T-cell (primary cell): Measurements from ENCODE around the gene HLA-DOB. TPM values are rescaled to one million over a fixed set of nuclear protein-coding genes. Genes with fewer than 3 reads are reported as not detected.

Experiments used
- ATAC-seq, 4 experiments: fragments of 200-7000 bp in 3 of 4; fragments of 150-1000 bp in 1 of 4; cut with Tn5 transposase; replicated peaks in 1 of 4; 1 replicate in 3 of 4; 2 replicates in 1 of 4; pipeline ENCODE4 v1.10.0; 2021; ENCODE audit warnings: moderate library complexity in 3 of 4, mild to moderate bottlenecking in 2 of 4, moderate number of reproducible peaks in 1 of 4
- CTCF ChIA-PET, 2 donors: fragments of 300-600 bp; sonication (Branson Sonifier 250); formaldehyde crosslinking; loops; one replicate each; lab custom pipeline; 2022; ENCODE audit warnings: antibody characterized with exemption in 2 of 2; lab: Charles Lee
- POLR2A ChIA-PET, 2 donors: fragments of 300-600 bp; sonication (Branson Sonifier 250); formaldehyde crosslinking; loops; one replicate each; lab custom pipeline; 2022; ENCODE audit warnings: antibody characterized with exemption in 2 of 2; lab: Charles Lee
- DNase-seq, 35 experiments: peaks; one replicate each; pipeline versions ENCODE4 v3.0.0 to v3.0.0-alpha.2; 2013 to 2023
- H3K27ac ChIP-seq: one replicate; pipeline ENCODE4 v1.5.1; 2013; ENCODE audit warnings: low read length
- H3K27me3 ChIP-seq, 2 experiments: replicated peaks in 1 of 2; 1 replicate in 1 of 2; 2 replicates in 1 of 2; pipeline versions ENCODE4 v1.6.1 to v1.7.0; 2013; ENCODE audit warnings: low read length in 1 of 2, mixed read lengths in 1 of 2; ENCODE audit not compliant: control insufficient read depth in 2 of 2, insufficient read depth in 2 of 2; ENCODE audit errors: extremely low read depth in 1 of 2
- H3K36me3 ChIP-seq, 2 donors: 1 replicate in 1 of 2; 2 replicates in 1 of 2; pipeline versions ENCODE4 v1.6.1 to v1.7.0; 2013; ENCODE audit warnings: low read length in 1 of 2; ENCODE audit not compliant: control insufficient read depth in 2 of 2, insufficient read depth in 1 of 2; ENCODE audit errors: extremely low read depth in 1 of 2
- H3K4me1 ChIP-seq, 2 experiments: 1 replicate in 1 of 2; 2 replicates in 1 of 2; pipeline versions ENCODE4 v1.6.1 to v1.7.0; 2013; ENCODE audit warnings: low read length in 2 of 2, mixed read lengths in 1 of 2; ENCODE audit not compliant: insufficient read depth in 2 of 2, control insufficient read depth in 1 of 2; ENCODE audit errors: extremely low read depth in 1 of 2
- H3K4me3 ChIP-seq, 2 donors: 1 replicate in 1 of 2; 2 replicates in 1 of 2; pipeline versions ENCODE4 v1.5.1 to v1.7.0; 2013; ENCODE audit warnings: mild to moderate bottlenecking in 2 of 2, low read length in 1 of 2, moderate library complexity in 1 of 2; ENCODE audit not compliant: control insufficient read depth in 1 of 2; ENCODE audit errors: extremely low read depth in 1 of 2
- H3K9me3 ChIP-seq: 2 replicates; pipeline ENCODE4 v1.7.0; 2013
- H3K27ac Mint-ChIP-seq, 2 donors: one replicate each; pipeline ENCODE4 v1.8.0; 2020 to 2021; ENCODE audit warnings: mild to moderate bottlenecking in 2 of 2, mixed read lengths in 2 of 2
- H3K27me3 Mint-ChIP-seq, 2 donors: one replicate each; pipeline ENCODE4 v1.8.0; 2021 to 2022; ENCODE audit warnings: mixed read lengths in 2 of 2
- H3K36me3 Mint-ChIP-seq: one replicate; pipeline ENCODE4 v1.8.0; 2021; ENCODE audit warnings: mixed read lengths
- H3K4me1 Mint-ChIP-seq, 3 donors: one replicate each; pipeline ENCODE4 v1.8.0; 2020 to 2022; ENCODE audit warnings: mixed read lengths in 3 of 3, mild to moderate bottlenecking in 1 of 3
- H3K4me3 Mint-ChIP-seq, 3 donors: one replicate each; pipeline ENCODE4 v1.8.0; 2020 to 2022; ENCODE audit warnings: mild to moderate bottlenecking in 3 of 3, mixed read lengths in 3 of 3, moderate library complexity in 3 of 3
- H3K9me3 Mint-ChIP-seq, 3 donors: one replicate each; pipeline ENCODE4 v1.8.0; 2020 to 2022; ENCODE audit warnings: mixed read lengths in 3 of 3
- WGBS: methylation state at CpG from one replicate; pipeline ENCODE4 v1.1.5; 2013; ENCODE audit warnings: missing lambda C conversion rate; ENCODE audit not compliant: insufficient coverage; 5-methylcytosine and 5-hydroxymethylcytosine counted together
- total RNA-seq, 35 experiments: library from RNA in 6 of 35; stranded (reverse) in 6 of 35; fragments of 120-200 nt in 1 of 35; gene quantifications; one replicate each; pipeline versions ENCODE4 v1.2.1 to v1.2.4 and lab custom pipeline; 2013 to 2026

Gene HLA-DOB
- total RNA-seq, 5 donors from 2014 or later (not counting 1 experiment from before 2014, with no cell fraction given): 3.3 to 8.2 (median 3.9) TPM

- Mint-ChIP-seq H3K36me3 (no peaks in the 10 kb centered on the region), H3K9me3 (no peaks in the 10 kb centered on the region), H3K4me1 (peaks cover 0 to 5% (median 0%) of the 10 kb centered on the region in 3 donors), H3K4me3 (no peak overlapping the region), H3K27ac (no peak overlapping the region), H3K27me3 (peaks cover 29 to 34% of the 10 kb centered on the region in 2 donors)
- H3K9me3 ChIP-seq: no peaks in the 10 kb centered on the region
- POLR2A ChIA-PET: no interaction called here
- no peaks in the 10 kb centered on the region for H3K4me1 ChIP-seq
- peaks cover 0 to 14% of the 10 kb centered on the region in 2 experiments for H3K27me3 ChIP-seq
- no peak overlapping the region for H3K4me3 ChIP-seq
- no CpG with 5 or more reads among the region's 1 CpG for WGBS
- no peaks in the 10 kb centered on the region for H3K36me3 ChIP-seq
- CTCF ChIA-PET: no interaction called here
- DNase-seq (no peak), ATAC-seq (no peak)
- no peak overlapping the region for H3K27ac ChIP-seq
Measured at GRCh38 chr6:32774426-32774825, 42.4 kb downstream of the HLA-DOB start.

- H3K4me1 Mint-ChIP-seq: peaks cover 0 to 5% (median 0%) of the 10 kb centered on the region in 3 donors
- Histone ChIP-seq H3K36me3 (no peaks in the 10 kb centered on the region), H3K27me3 (peaks cover 0 to 9% of the 10 kb centered on the region in 2 experiments), H3K4me3 (no peak overlapping the region), H3K9me3 (no peaks in the 10 kb centered on the region), H3K27ac (no peak overlapping the region), H3K4me1 (no peaks in the 10 kb centered on the region)
- H3K36me3 Mint-ChIP-seq: no peaks in the 10 kb centered on the region
- no peak for DNase-seq
- peaks cover 41 to 45% of the 10 kb centered on the region in 2 donors for H3K27me3 Mint-ChIP-seq
- POLR2A ChIA-PET: no interaction called here
- H3K27ac Mint-ChIP-seq: no peak overlapping the region
- WGBS: no CpG with 5 or more reads among the region's 1 CpG
- CTCF ChIA-PET: no interaction called here
- no peaks in the 10 kb centered on the region for H3K9me3 Mint-ChIP-seq
- no peak for ATAC-seq
- H3K4me3 Mint-ChIP-seq: no peak overlapping the region
Measured at GRCh38 chr6:32772656-32773055, 44.1 kb downstream of the HLA-DOB start.

GRCh38 chr6:32764048-32764447 is 52.8 kb downstream of the HLA-DOB start:
- no peaks in the 10 kb centered on the region for H3K36me3 Mint-ChIP-seq
- no peak overlapping the region for H3K4me3 ChIP-seq
- no peaks in the 10 kb centered on the region for H3K9me3 ChIP-seq
- no peaks in the 10 kb centered on the region for H3K9me3 Mint-ChIP-seq
- no peaks in the 10 kb centered on the region for H3K4me1 ChIP-seq
- H3K36me3 ChIP-seq: no peaks in the 10 kb centered on the region
- H3K27ac Mint-ChIP-seq: no peak overlapping the region
- H3K27me3 Mint-ChIP-seq: peaks cover 40 to 50% of the 10 kb centered on the region in 2 donors
- peaks cover 4 to 25% of the 10 kb centered on the region in 2 experiments for H3K27me3 ChIP-seq
- ChIA-PET CTCF (no interaction called here), POLR2A (interaction anchor here in 1 of 2 donors (0.7 kb wide), 1 partner anchor 45 kb away, joined by 3 read pairs; no protein-coding TSS in a partner anchor)
- no CpG with 5 or more reads among the region's 1 CpG for WGBS
- no peak for DNase-seq
- H3K27ac ChIP-seq: no peak overlapping the region
- no peak for ATAC-seq
- H3K4me1 Mint-ChIP-seq: peaks cover 0 to 3% (median 0%) of the 10 kb centered on the region in 3 donors
- no peak overlapping the region for H3K4me3 Mint-ChIP-seq

- Mint-ChIP-seq H3K27ac (no peak within 1 kb of the TSS), H3K36me3 (no peaks in the 10 kb centered on the region), H3K27me3 (peaks cover 37 to 46% of the 10 kb centered on the region in 2 donors), H3K4me1 (peaks cover 0 to 3% (median 0%) of the 10 kb centered on the region in 3 donors), H3K4me3 (no peak within 1 kb of the TSS), H3K9me3 (no peaks in the 10 kb centered on the region)
- Histone ChIP-seq H3K4me3 (no peak within 1 kb of the TSS), H3K27me3 (peaks cover 4 to 29% of the 10 kb centered on the region in 2 experiments), H3K4me1 (no peaks in the 10 kb centered on the region), H3K27ac (no peak within 1 kb of the TSS), H3K9me3 (no peaks in the 10 kb centered on the region), H3K36me3 (no peaks in the 10 kb centered on the region)
- POLR2A ChIA-PET: no interaction called here
- CTCF ChIA-PET: no interaction called here
- 61% methylated on average over 4 of the region's 4 CpGs for WGBS
- peak in 1 of 4 experiments; percentile 44 for ATAC-seq
- DNase-seq: peak in 1 of 35 experiments; percentile 61
Measured at GRCh38 chr6:32763421-32763820, 53.4 kb downstream of the HLA-DOB start, which contains the start of gene HLA-DQB2. TSS of gene HLA-DQB2 (minus strand) at chr6:32763532. CDS start at chr6:32763470, 62 bp downstream.

Other genes starting within 250 kb of the HLA-DOB start
- 10 to 100 TPM; 23.4 to 44.1 (median 30.3) TPM for gene HLA-DRB1, start 227.2 kb downstream of the HLA-DOB start, total RNA-seq
- 10 to 100 TPM in 3 of 5 donors, 1 to 10 TPM in 2; 6.9 to 25.8 (median 10.8) TPM for gene HLA-DQA1, start 179.6 kb downstream of the HLA-DOB start, total RNA-seq
- 10 to 100 TPM in 4 of 5 donors, 1 to 10 TPM in 1; 4.2 to 28.1 (median 17.0) TPM for gene HLA-DQB1, start 150.3 kb downstream of the HLA-DOB start, total RNA-seq
- gene HLA-DQA2, start 75.6 kb downstream of the HLA-DOB start, total RNA-seq: 1 to 10 TPM in 3 of 5 donors, under 1 TPM in 2; 0.35 to 2.7 (median 1.1) TPM
- 1 to 10 TPM in 2 of 5 donors, under 1 TPM in 2, not detected in 1; 0.70 to 3.1 (median 1.3) TPM for gene HLA-DQB2, start 53.5 kb downstream of the HLA-DOB start, total RNA-seq
- 100 to 1,000 TPM; 116 to 147 (median 140) TPM for gene TAP2, start 21.7 kb upstream of the HLA-DOB start, total RNA-seq
- 100 to 1,000 TPM; 131 to 171 (median 150) TPM for gene PSMB8, start 27.0 kb upstream of the HLA-DOB start, total RNA-seq
- gene TAP1, start 36.7 kb upstream of the HLA-DOB start, total RNA-seq: 100 to 1,000 TPM; 117 to 163 (median 147) TPM
- gene PSMB9, start 37.2 kb upstream of the HLA-DOB start, total RNA-seq: 100 to 1,000 TPM; 110 to 173 (median 134) TPM
- 10 to 100 TPM in 3 of 5 donors, 1 to 10 TPM in 2; 8.8 to 30.6 (median 10.6) TPM for gene HLA-DMB, start 124.0 kb upstream of the HLA-DOB start, total RNA-seq
- gene HLA-DMA, start 136.1 kb upstream of the HLA-DOB start, total RNA-seq: 10 to 100 TPM; 22.3 to 37.8 (median 27.5) TPM
- 100 to 1,000 TPM; 320 to 383 (median 358) TPM for gene BRD2, start 151.6 kb upstream of the HLA-DOB start, total RNA-seq
- gene HLA-DOA, start 192.6 kb upstream of the HLA-DOB start, total RNA-seq: 10 to 100 TPM in 3 of 5 donors, 1 to 10 TPM in 2; 6.1 to 17.0 (median 13.4) TPM